ENCODE measurements around the gene PRSS56.

The PRSS56 gene

GRCh38 chr2:232533944-232534710 lies 13.9 kb downstream of the PRSS56 start:
- no peak for TF ChIP-seq CTCF (IDR thresholded peaks at IDR 0.05; ENCODE audit: insufficient read depth, low read length, missing control alignments)
- no peak for DNase-seq (ENCODE audit: low read depth, low spot score)
- CTCF ChIA-PET, result interaction anchor here (1.8 to 4.0 kb wide), 2 partner anchors 13 to 681 kb away, joined by 5 to 21 read pairs; no protein-coding TSS in a partner anchor
- H3K4me3 ChIP-seq (ENCODE audit: low read depth, low read length), result no peak overlapping the region
- POLR2A ChIA-PET, result no interaction called here

GRCh38 chr2:232534940-232535651 lies 14.9 kb downstream of the PRSS56 start:
- no peak overlapping the region for H3K4me3 ChIP-seq (ENCODE audit: low read depth, low read length)
- TF ChIP-seq CTCF (IDR thresholded peaks at IDR 0.05; ENCODE audit: insufficient read depth, low read length, missing control alignments), result no peak
- no peak for DNase-seq (ENCODE audit: low read depth, low spot score)
- POLR2A ChIA-PET, result no interaction called here
- CTCF ChIA-PET, result no interaction called here

- H3K4me3 ChIP-seq (ENCODE audit: low read depth, low read length), result no peak overlapping the region
- CTCF ChIA-PET, result interaction anchor here (2.1 kb wide), 1 partner anchor 15 kb away, joined by 7 read pairs; the partner anchor contains the start of gene PRSS56
- DNase-seq (ENCODE audit: low read depth, low spot score), result no peak
- POLR2A ChIA-PET, result no interaction called here
- no peak for TF ChIP-seq CTCF (IDR thresholded peaks at IDR 0.05; ENCODE audit: insufficient read depth, low read length, missing control alignments)
Measured at GRCh38 chr2:232535761-232536530, 15.8 kb downstream of the PRSS56 start.

GRCh38 chr2:232537079-232537478 lies 16.9 kb downstream of the PRSS56 start:
- no peak overlapping the region for H3K4me3 ChIP-seq (ENCODE audit: low read depth, low read length)
- peak; percentile 8 for TF ChIP-seq CTCF (IDR thresholded peaks at IDR 0.05; ENCODE audit: insufficient read depth, low read length, missing control alignments)
- ChIA-PET CTCF (interaction anchor here (2.1 kb wide), 1 partner anchor 16 kb away, joined by 7 read pairs; the partner anchor contains the start of gene PRSS56), POLR2A (interaction anchor here (1.0 kb wide), 1 partner anchor 13 kb away, joined by 6 read pairs; the partner anchor contains the start of genes EIF4E2 and TIGD1)
- DNase-seq (ENCODE audit: low read depth, low spot score), result no peak

GRCh38 chr2:232537499-232537898 lies 17.3 kb downstream of the PRSS56 start:
- ChIA-PET POLR2A (interaction anchor here (1.0 kb wide), 1 partner anchor 13 kb away, joined by 6 read pairs; the partner anchor contains the start of genes EIF4E2 and TIGD1), CTCF (interaction anchor here (2.1 to 2.2 kb wide), 2 partner anchors 14 to 16 kb away, joined by 7 to 8 read pairs; partner anchors contain the start of gene PRSS56)
- no peak overlapping the region for H3K4me3 ChIP-seq (ENCODE audit: low read depth, low read length)
- TF ChIP-seq CTCF (IDR thresholded peaks at IDR 0.05; ENCODE audit: insufficient read depth, low read length, missing control alignments), result no peak
- DNase-seq (ENCODE audit: low read depth, low spot score), result no peak
